Measurements from ENCODE around the gene MCF2L2.

Gene MCF2L2

GRCh38 chr3:183149915-183150750 lies 278.3 kb downstream of the MCF2L2 start:
- H3K27me3 ChIP-seq (ENCODE audit: control insufficient read depth, insufficient read depth, low read length), result no peaks in the 10 kb centered on the region
- no peak overlapping the region for H3K27ac ChIP-seq (ENCODE audit: low read depth, low read length)
- no peak overlapping the region for H3K9ac ChIP-seq (ENCODE audit: low read length)

GRCh38 chr3:183148056-183148455 lies 280.4 kb downstream of the MCF2L2 start:
- no peak overlapping the region for H3K9ac ChIP-seq (ENCODE audit: low read length)
- H3K27ac ChIP-seq (ENCODE audit: low read depth, low read length), result no peak overlapping the region
- H3K36me3 ChIP-seq (ENCODE audit: control insufficient read depth, insufficient read depth, low read length), result no peaks in the 10 kb centered on the region
- no peaks in the 10 kb centered on the region for H3K4me1 ChIP-seq (ENCODE audit: control insufficient read depth, insufficient read depth, low read length)
- no peaks in the 10 kb centered on the region for H3K27me3 ChIP-seq (ENCODE audit: control insufficient read depth, insufficient read depth, low read length)
- H3K9me3 ChIP-seq (ENCODE audit: control insufficient read depth, insufficient read depth, low read depth, low read length), result no peaks in the 10 kb centered on the region
- H3K4me3 ChIP-seq (ENCODE audit: low read depth, low read length), result no peak overlapping the region

More at GRCh38 chr3:183149915-183150750, 278.3 kb downstream of the MCF2L2 start:
- Histone ChIP-seq H3K4me3 (ENCODE audit: low read depth, low read length) (no peak overlapping the region), H3K4me1 (ENCODE audit: control insufficient read depth, insufficient read depth, low read length) (no peaks in the 10 kb centered on the region), H3K9me3 (ENCODE audit: control insufficient read depth, insufficient read depth, low read depth, low read length) (no peaks in the 10 kb centered on the region), H3K36me3 (ENCODE audit: control insufficient read depth, insufficient read depth, low read length) (no peaks in the 10 kb centered on the region)

GRCh38 chr3:183144363-183144762 lies 284.1 kb downstream of the MCF2L2 start:
- Histone ChIP-seq H3K9me3 (ENCODE audit: control insufficient read depth, insufficient read depth, low read depth, low read length) (no peaks in the 10 kb centered on the region), H3K27ac (ENCODE audit: low read depth, low read length) (no peak overlapping the region), H3K36me3 (ENCODE audit: control insufficient read depth, insufficient read depth, low read length) (no peaks in the 10 kb centered on the region), H3K9ac (ENCODE audit: low read length) (no peak overlapping the region), H3K4me3 (ENCODE audit: low read depth, low read length) (no peak overlapping the region), H3K4me1 (ENCODE audit: control insufficient read depth, insufficient read depth, low read length) (no peaks in the 10 kb centered on the region; the same call in 1 of the 2 replicates), H3K27me3 (ENCODE audit: control insufficient read depth, insufficient read depth, low read length) (no peaks in the 10 kb centered on the region)

- Histone ChIP-seq H3K36me3 (ENCODE audit: control insufficient read depth, insufficient read depth, low read length) (no peaks in the 10 kb centered on the region), H3K9me3 (ENCODE audit: control insufficient read depth, insufficient read depth, low read depth, low read length) (no peaks in the 10 kb centered on the region), H3K27ac (ENCODE audit: low read depth, low read length) (no peak overlapping the region), H3K27me3 (ENCODE audit: control insufficient read depth, insufficient read depth, low read length) (no peaks in the 10 kb centered on the region), H3K4me1 (ENCODE audit: control insufficient read depth, insufficient read depth, low read length) (no peaks in the 10 kb centered on the region; the same call in 1 of the 2 replicates), H3K9ac (ENCODE audit: low read length) (no peak overlapping the region), H3K4me3 (ENCODE audit: low read depth, low read length) (no peak overlapping the region)
Measured at GRCh38 chr3:183142199-183142598, 286.2 kb downstream of the MCF2L2 start.

- no peak overlapping the region for H3K27ac ChIP-seq (ENCODE audit: low read depth, low read length)
- no peaks in the 10 kb centered on the region for H3K4me1 ChIP-seq (ENCODE audit: control insufficient read depth, insufficient read depth, low read length)
- no peak overlapping the region for H3K4me3 ChIP-seq (ENCODE audit: low read depth, low read length)
- H3K9ac ChIP-seq (ENCODE audit: low read length), result no peak overlapping the region
- H3K36me3 ChIP-seq (ENCODE audit: control insufficient read depth, insufficient read depth, low read length), result no peaks in the 10 kb centered on the region
- peaks cover under 1% of the 10 kb centered on the region for H3K9me3 ChIP-seq (ENCODE audit: control insufficient read depth, insufficient read depth, low read depth, low read length)
- H3K27me3 ChIP-seq (ENCODE audit: control insufficient read depth, insufficient read depth, low read length), result no peaks in the 10 kb centered on the region
Measured at GRCh38 chr3:183134844-183135243, 293.6 kb downstream of the MCF2L2 start.

- Histone ChIP-seq H3K27me3 (ENCODE audit: control insufficient read depth, insufficient read depth, low read length) (no peaks in the 10 kb centered on the region), H3K27ac (ENCODE audit: low read depth, low read length) (no peak overlapping the region), H3K9ac (ENCODE audit: low read length) (no peak overlapping the region), H3K4me3 (ENCODE audit: low read depth, low read length) (no peak overlapping the region), H3K9me3 (ENCODE audit: control insufficient read depth, insufficient read depth, low read depth, low read length) (peaks cover 8% of the 10 kb centered on the region), H3K4me1 (ENCODE audit: control insufficient read depth, insufficient read depth, low read length) (no peaks in the 10 kb centered on the region), H3K36me3 (ENCODE audit: control insufficient read depth, insufficient read depth, low read length) (no peaks in the 10 kb centered on the region)
Measured at GRCh38 chr3:183132409-183132808, 296.0 kb downstream of the MCF2L2 start.

- Histone ChIP-seq H3K27me3 (ENCODE audit: control insufficient read depth, insufficient read depth, low read length) (no peaks in the 10 kb centered on the region), H3K9me3 (ENCODE audit: control insufficient read depth, insufficient read depth, low read depth, low read length) (peaks cover 8% of the 10 kb centered on the region), H3K36me3 (ENCODE audit: control insufficient read depth, insufficient read depth, low read length) (no peaks in the 10 kb centered on the region), H3K9ac (ENCODE audit: low read length) (no peak overlapping the region), H3K4me1 (ENCODE audit: control insufficient read depth, insufficient read depth, low read length) (no peaks in the 10 kb centered on the region), H3K4me3 (ENCODE audit: low read depth, low read length) (no peak overlapping the region), H3K27ac (ENCODE audit: low read depth, low read length) (no peak overlapping the region)
Measured at GRCh38 chr3:183131735-183132134, 296.7 kb downstream of the MCF2L2 start.

- no peaks in the 10 kb centered on the region for H3K36me3 ChIP-seq (ENCODE audit: control insufficient read depth, insufficient read depth, low read length)
- no peaks in the 10 kb centered on the region for H3K4me1 ChIP-seq (ENCODE audit: control insufficient read depth, insufficient read depth, low read length)
- H3K27ac ChIP-seq (ENCODE audit: low read depth, low read length), result no peak overlapping the region
- H3K9me3 ChIP-seq (ENCODE audit: control insufficient read depth, insufficient read depth, low read depth, low read length), result peaks cover 8% of the 10 kb centered on the region
- no peaks in the 10 kb centered on the region for H3K27me3 ChIP-seq (ENCODE audit: control insufficient read depth, insufficient read depth, low read length)
- no peak overlapping the region for H3K4me3 ChIP-seq (ENCODE audit: low read depth, low read length)
- no peak overlapping the region for H3K9ac ChIP-seq (ENCODE audit: low read length)
Measured at GRCh38 chr3:183131186-183131725, 297.2 kb downstream of the MCF2L2 start.

- no peak overlapping the region for H3K4me3 ChIP-seq (ENCODE audit: low read depth, low read length)
- H3K27me3 ChIP-seq (ENCODE audit: control insufficient read depth, insufficient read depth, low read length), result no peaks in the 10 kb centered on the region
- peaks cover 8% of the 10 kb centered on the region for H3K9me3 ChIP-seq (ENCODE audit: control insufficient read depth, insufficient read depth, low read depth, low read length)
- no peaks in the 10 kb centered on the region for H3K36me3 ChIP-seq (ENCODE audit: control insufficient read depth, insufficient read depth, low read length)
- no peaks in the 10 kb centered on the region for H3K4me1 ChIP-seq (ENCODE audit: control insufficient read depth, insufficient read depth, low read length)
- H3K9ac ChIP-seq (ENCODE audit: low read length), result no peak overlapping the region
- H3K27ac ChIP-seq (ENCODE audit: low read depth, low read length), result no peak overlapping the region
Measured at GRCh38 chr3:183129243-183129642, 299.2 kb downstream of the MCF2L2 start.

GRCh38 chr3:183128709-183129108 lies 299.7 kb downstream of the MCF2L2 start:
- Histone ChIP-seq H3K27ac (ENCODE audit: low read depth, low read length) (no peak overlapping the region), H3K4me3 (ENCODE audit: low read depth, low read length) (no peak overlapping the region), H3K36me3 (ENCODE audit: control insufficient read depth, insufficient read depth, low read length) (no peaks in the 10 kb centered on the region), H3K9ac (ENCODE audit: low read length) (no peak overlapping the region), H3K27me3 (ENCODE audit: control insufficient read depth, insufficient read depth, low read length) (no peaks in the 10 kb centered on the region), H3K9me3 (ENCODE audit: control insufficient read depth, insufficient read depth, low read depth, low read length) (peaks cover 8% of the 10 kb centered on the region), H3K4me1 (ENCODE audit: control insufficient read depth, insufficient read depth, low read length) (no peaks in the 10 kb centered on the region)

Measured in HUES6 (cell line).